SK-N-MC (cell line): ENCODE results near the gene CCDC33.

ENCODE experiments used
- DNase-seq: peaks from one replicate; pipeline ENCODE4 v3.0.0-alpha.2; 2011; ENCODE audit warnings: low read depth, low spot score
- H3K27ac ChIP-seq: fragments of 200-600 bp; sonication (generic); 2 replicates; pipeline ENCODE4 v1.5.1; 2016; ENCODE audit warnings: mixed run types
- H3K36me3 ChIP-seq: fragments of 200-600 bp; sonication (generic); 2 replicates; pipeline ENCODE4 v1.6.1; 2017; ENCODE audit warnings: antibody characterized with exemption, low read length, mixed read lengths; ENCODE audit not compliant: insufficient read depth
- H3K4me3 ChIP-seq: fragments of 200-600 bp; sonication (generic); 2 replicates; pipeline ENCODE4 v1.5.1; 2016
- H3K9ac ChIP-seq: fragments of 200-600 bp; sonication (generic); 2 replicates; pipeline ENCODE4 v1.8.0; 2017; ENCODE audit warnings: mixed run types, mixed read lengths; ENCODE audit not compliant: insufficient read length
- H3K9me3 ChIP-seq: fragments of 200-600 bp; sonication (generic); 2 replicates; pipeline ENCODE4 v1.6.1; 2017; ENCODE audit warnings: low read depth, mild to moderate bottlenecking, antibody characterized with exemption, low read length, moderate library complexity, mixed read lengths
- EZH2 ChIP-seq: fragments of 200-600 bp; sonication (generic); IDR thresholded peaks from one replicate; pipeline ENCODE4 v1.6.1; 2017; ENCODE audit warnings: antibody characterized with exemption
- FOXP2 ChIP-seq: optimal IDR thresholded peaks from 2 replicates; pipeline ENCODE3; 2011; ENCODE audit warnings: mild to moderate bottlenecking, moderate library complexity; ENCODE audit not compliant: insufficient read depth; ENCODE audit errors: extremely low read length, control extremely low read depth
- POLR2AphosphoS5 ChIP-seq: IDR thresholded peaks from 2 replicates; pipeline ENCODE4 v1.6.1; 2012; ENCODE audit warnings: mild to moderate bottlenecking, low read depth, low read length, borderline replicate concordance

CCDC33 gene

GRCh38 chr15:74262151-74262550, 26.0 kb downstream of the CCDC33 start:
- no peak overlapping the region for H3K9ac ChIP-seq
- DNase-seq: no peak
- no peak for TF ChIP-seq EZH2
- H3K9me3 ChIP-seq: no peaks in the 10 kb centered on the region
- H3K27ac ChIP-seq: no peak overlapping the region
- H3K4me3 ChIP-seq: no peak overlapping the region
- no peaks in the 10 kb centered on the region for H3K36me3 ChIP-seq

- no peak for TF ChIP-seq EZH2
- TF ChIP-seq POLR2AphosphoS5: no peak
- no peak for TF ChIP-seq FOXP2
- Histone ChIP-seq H3K4me3 (no peak overlapping the region), H3K27ac (no peak overlapping the region), H3K9me3 (no peaks in the 10 kb centered on the region), H3K36me3 (no peaks in the 10 kb centered on the region), H3K9ac (no peak overlapping the region)
- DNase-seq: no peak
Observed at GRCh38 chr15:74262625-74263024, 26.5 kb downstream of the CCDC33 start.

- Histone ChIP-seq H3K9me3 (no peaks in the 10 kb centered on the region), H3K36me3 (no peaks in the 10 kb centered on the region), H3K4me3 (no peak overlapping the region), H3K27ac (no peak overlapping the region), H3K9ac (no peak overlapping the region)
- no peak for TF ChIP-seq POLR2AphosphoS5
- TF ChIP-seq EZH2: no peak
- TF ChIP-seq FOXP2: no peak
- no peak for DNase-seq
Observed at GRCh38 chr15:74263466-74263865, 27.3 kb downstream of the CCDC33 start.

DNA sequence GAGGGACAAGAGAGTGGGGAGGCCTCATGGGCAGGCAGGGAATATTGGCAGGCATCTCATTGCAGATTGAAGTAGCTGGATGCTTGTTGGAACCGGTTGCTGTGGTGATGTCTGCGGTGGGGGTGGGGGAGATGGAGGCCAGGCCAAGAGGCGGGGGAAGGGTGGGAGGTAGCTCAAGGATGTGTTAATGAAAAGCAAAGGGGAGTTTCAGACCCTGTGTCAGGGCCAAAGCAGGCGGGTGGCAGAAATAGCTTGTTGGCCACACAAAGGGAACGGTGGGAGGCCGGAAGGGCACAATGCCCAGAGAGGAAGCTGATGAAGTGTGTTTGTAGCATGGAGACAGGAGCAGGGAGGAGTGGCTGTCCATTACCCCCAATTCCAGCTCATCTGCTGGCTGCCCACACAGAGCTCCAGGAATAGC, 28.0 kb downstream of the CCDC33 start:
- TF ChIP-seq POLR2AphosphoS5 (no peak), FOXP2 (no peak), EZH2 (no peak)
- DNase-seq: no peak
- H3K9ac ChIP-seq: no peak overlapping the region

DNA sequence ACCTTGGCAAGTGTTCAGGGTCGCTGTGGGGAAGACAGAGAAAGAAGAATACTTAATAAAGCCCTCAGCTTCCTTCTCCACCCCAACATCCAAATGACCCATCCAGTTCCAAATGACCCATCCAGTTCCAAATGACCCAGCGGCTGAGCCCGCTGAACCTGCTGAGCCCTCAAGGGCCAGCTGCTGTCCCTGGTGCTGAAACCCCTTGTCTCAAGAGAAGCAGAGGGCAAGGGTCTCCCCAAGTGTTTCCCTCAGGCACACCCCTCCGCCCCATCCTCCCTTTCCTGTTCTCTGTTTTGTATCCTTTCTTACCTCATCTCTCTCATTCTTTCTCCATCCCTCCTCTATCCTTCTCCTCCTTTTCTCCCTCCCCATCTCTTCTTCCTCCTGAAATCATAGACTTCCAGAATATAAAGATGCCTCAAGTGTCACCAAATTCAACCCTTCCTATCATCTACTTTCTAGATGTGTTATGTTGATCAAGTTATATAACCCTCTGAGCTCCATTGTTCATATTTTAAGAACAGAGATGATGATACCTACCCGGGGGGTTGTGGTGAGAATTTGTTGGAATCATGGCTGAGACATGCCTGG, 29.0 kb downstream of the CCDC33 start:
- no peaks in the 10 kb centered on the region for H3K9me3 ChIP-seq

More for the DNA sequence above, 28.0 kb downstream of the CCDC33 start:
- no peaks in the 10 kb centered on the region for H3K36me3 ChIP-seq
- no peak overlapping the region for H3K4me3 ChIP-seq
- no peaks in the 10 kb centered on the region for H3K9me3 ChIP-seq
- no peak overlapping the region for H3K27ac ChIP-seq

DNA sequence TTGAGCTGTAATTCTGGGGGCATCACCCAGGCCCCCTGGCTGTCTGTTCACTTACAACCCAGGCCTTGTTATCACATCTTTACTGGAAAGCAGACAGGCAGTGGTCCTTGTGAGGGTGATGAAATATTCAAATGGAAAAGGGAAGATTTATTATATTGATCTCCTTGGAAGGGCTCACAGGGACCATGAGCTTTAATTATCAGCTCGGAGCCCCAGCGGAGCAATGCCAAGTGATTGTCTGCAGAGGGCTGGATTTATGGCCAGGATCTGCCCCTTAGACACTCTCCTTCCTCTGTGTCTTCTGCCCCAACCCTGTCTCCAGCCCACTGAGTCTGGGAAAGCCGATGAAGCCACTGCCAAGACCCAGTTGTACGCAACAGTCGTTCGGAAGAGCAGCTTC, 31.9 kb downstream of the CCDC33 start:
- Histone ChIP-seq H3K36me3 (no peaks in the 10 kb centered on the region), H3K9ac (no peak overlapping the region), H3K9me3 (no peaks in the 10 kb centered on the region), H3K27ac (no peak overlapping the region), H3K4me3 (no peak overlapping the region)
- DNase-seq: no peak
- TF ChIP-seq POLR2AphosphoS5: no peak
- no peak for TF ChIP-seq FOXP2
- no peak for TF ChIP-seq EZH2

More for the DNA sequence above, 29.0 kb downstream of the CCDC33 start:
- H3K36me3 ChIP-seq: no peaks in the 10 kb centered on the region
- H3K27ac ChIP-seq: no peak overlapping the region
- TF ChIP-seq FOXP2 (no peak), POLR2AphosphoS5 (no peak), EZH2 (no peak)
- no peak for DNase-seq
- no peak overlapping the region for H3K4me3 ChIP-seq
- no peak overlapping the region for H3K9ac ChIP-seq

- Histone ChIP-seq H3K9me3 (no peaks in the 10 kb centered on the region), H3K9ac (no peak overlapping the region), H3K4me3 (no peak overlapping the region), H3K36me3 (no peaks in the 10 kb centered on the region), H3K27ac (no peak overlapping the region)
- TF ChIP-seq FOXP2 (no peak), POLR2AphosphoS5 (no peak), EZH2 (no peak)
- DNase-seq: no peak
Observed at GRCh38 chr15:74269362-74270035, 33.4 kb downstream of the CCDC33 start.

DNA sequence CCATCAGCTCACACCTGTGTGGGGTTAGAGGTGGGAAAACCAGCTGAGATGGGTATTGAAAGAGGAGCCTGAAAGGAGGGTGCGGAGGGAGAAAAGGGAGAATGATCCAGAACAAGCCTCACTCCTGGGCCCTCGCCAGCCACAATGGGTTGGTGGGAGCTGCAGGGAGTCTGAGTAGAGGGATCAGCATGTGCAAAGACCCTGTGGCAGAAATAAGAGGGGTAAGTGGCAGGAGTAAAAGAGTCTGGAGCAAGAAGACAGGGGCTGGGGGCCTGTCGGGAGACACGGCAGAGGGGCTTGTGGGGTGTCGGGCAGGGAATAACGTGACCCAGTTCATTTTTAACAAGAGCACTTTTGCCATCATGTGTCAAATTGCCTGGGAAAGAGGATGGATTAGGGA, 34.0 kb downstream of the CCDC33 start:
- no peak for DNase-seq
- H3K27ac ChIP-seq: no peak overlapping the region
- no peaks in the 10 kb centered on the region for H3K9me3 ChIP-seq
- H3K4me3 ChIP-seq: no peak overlapping the region
- TF ChIP-seq EZH2 (no peak), FOXP2 (no peak), POLR2AphosphoS5 (no peak)
- H3K9ac ChIP-seq: no peak overlapping the region
- H3K36me3 ChIP-seq: no peaks in the 10 kb centered on the region

GRCh38 chr15:74270854-74271520, 34.9 kb downstream of the CCDC33 start:
- Histone ChIP-seq H3K27ac (no peak overlapping the region), H3K36me3 (no peaks in the 10 kb centered on the region), H3K9me3 (no peaks in the 10 kb centered on the region), H3K9ac (no peak overlapping the region), H3K4me3 (no peak overlapping the region)
- no peak for DNase-seq
- no peak for TF ChIP-seq POLR2AphosphoS5
- TF ChIP-seq FOXP2: no peak
- no peak for TF ChIP-seq EZH2
